Small intestine (tissue), 16 donors: Measurements from ENCODE around the gene PAX1. TPM values are rescaled to one million over a fixed set of nuclear protein-coding genes. Genes with fewer than 3 reads are reported as not detected.
A peak's percentile ranks its signal among the peaks of the same experiment; 100 is the strongest.

Experiments
- DNase-seq, 2 donors: peaks; one replicate each; pipeline versions ENCODE4 v3.0.0 to v3.0.0-alpha.2; 2013
- FAIRE-seq: peaks from 2 replicates; lab custom pipeline; 2012; peaks lifted over from hg19 to GRCh38; lab: Jason Lieb, UNC
- H3K27ac ChIP-seq, 3 donors: one replicate each; pipeline ENCODE4 v1.5.1; 2013; ENCODE audit warnings: low read length in 2 of 3, mild to moderate bottlenecking in 2 of 3, control low read depth in 1 of 3, inconsistent platforms in 1 of 3, low read depth in 1 of 3, moderate library complexity in 1 of 3
- H3K27me3 ChIP-seq, 3 donors: one replicate each; pipeline ENCODE4 v1.6.1; 2013; ENCODE audit warnings: low read length in 3 of 3, inconsistent platforms in 1 of 3; ENCODE audit not compliant: control insufficient read depth in 3 of 3, insufficient read depth in 3 of 3
- H3K36me3 ChIP-seq, 3 donors: one replicate each; pipeline ENCODE4 v1.6.1; 2013; ENCODE audit warnings: low read length in 3 of 3, inconsistent platforms in 1 of 3, low read depth in 1 of 3, mild to moderate bottlenecking in 1 of 3, moderate library complexity in 1 of 3; ENCODE audit not compliant: control insufficient read depth in 3 of 3, insufficient read depth in 2 of 3
- H3K4me1 ChIP-seq, 3 donors: one replicate each; pipeline ENCODE4 v1.6.1; 2013; ENCODE audit warnings: low read length in 2 of 3, inconsistent platforms in 1 of 3, low read depth in 1 of 3, mild to moderate bottlenecking in 1 of 3, moderate library complexity in 1 of 3; ENCODE audit not compliant: control insufficient read depth in 3 of 3, insufficient read depth in 2 of 3
- H3K4me3 ChIP-seq, 3 donors: one replicate each; pipeline ENCODE4 v1.5.1; 2013; ENCODE audit warnings: low read length in 3 of 3, control low read depth in 1 of 3, inconsistent platforms in 1 of 3, low read depth in 1 of 3, mild to moderate bottlenecking in 1 of 3, moderate library complexity in 1 of 3
- H3K9me3 ChIP-seq, 2 donors: one replicate each; pipeline ENCODE4 v1.6.1; 2013; ENCODE audit warnings: low read depth in 1 of 2, low read length in 1 of 2; ENCODE audit not compliant: control insufficient read depth in 2 of 2, insufficient read depth in 1 of 2
- WGBS, 3 donors: extraction: QIAGEN DNeasy Blood & Tissue Kit; methylation state at CpG; one replicate each; pipeline ENCODE4 v1.1.7; 2013; 5-methylcytosine and 5-hydroxymethylcytosine counted together
- long read RNA-seq, 10 donors: transcript quantifications; one replicate each; lab custom pipeline, GENCODE V29; 2026
- polyA plus RNA-seq, 4 donors: library from polyadenylated mRNA; stranded (reverse) in 3 of 4; unstranded in 1 of 4; fragments of 200-250 nt in 3 of 4; fragments of 120-200 nt in 1 of 4; gene quantifications; one replicate each; pipeline versions ENCODE4 v1.2.1 to v1.2.3, GENCODE V29; 2013
- donor health status: healthy with polysubstance abuse.
- donor health status: control.
- donor health status: control.
- donor health status: Bipolar disorder and iron deficiency.
- donor health status: healthy.

Gene PAX1
- polyA plus RNA-seq = under 1 TPM in 1 of 4 donors, not detected in 3; 0.03 TPM
- long read RNA-seq, donor 1 = 0 reads
- long read RNA-seq, donor 2 = 0 reads
- long read RNA-seq, donor 3 = 0 reads
- long read RNA-seq, donor 4 = 0 reads
- long read RNA-seq, donor 5 = 0 reads
- long read RNA-seq, donor 6 = 0 reads
- long read RNA-seq, donor 7 = 0 reads
- long read RNA-seq, donor 8 = 0 reads
- long read RNA-seq, donor 9 = 0 reads
- long read RNA-seq, donor 10 = 0 reads

- WGBS, 3 donors = 2 to 5% (median 3%) methylated on average over 48 to 73 of the region's 73 CpGs
- Histone ChIP-seq H3K36me3 (no peaks in the 10 kb centered on the region), H3K9me3 (no peaks in the 10 kb centered on the region), H3K27ac (no peak within 1 kb of the TSS), H3K4me3 (peak within 1 kb of the TSS in 1 of 3 donors; percentile 6), H3K4me1 (no peaks in the 10 kb centered on the region), H3K27me3 (peaks cover 30 to 91% (median 67%) of the 10 kb centered on the region in 3 donors)
- DNase-seq (no peak), FAIRE-seq (no peak)
Observed at GRCh38 chr20:21705575-21706260, at the start of gene PAX1. TSS of gene PAX1 (plus strand) at chr20:21705664. CDS start at chr20:21705713, 49 bp downstream.

- 44 to 57% (median 53%) methylated on average over 7 of the region's 7 CpGs for WGBS, 3 donors
Observed at GRCh38 chr20:21656308-21657067, 49.0 kb upstream of the PAX1 start.

GRCh38 chr20:21661488-21662055 is 43.9 kb upstream of the PAX1 start:
- H3K9me3 ChIP-seq = no peaks in the 10 kb centered on the region
- H3K27ac ChIP-seq = no peak overlapping the region
- WGBS, 3 donors = 54 to 63% (median 54%) methylated on average over 8 of the region's 8 CpGs
- H3K4me1 ChIP-seq = no peaks in the 10 kb centered on the region
- H3K4me3 ChIP-seq = no peak overlapping the region
- DNase-seq (no peak), FAIRE-seq (no peak)
- no peaks in the 10 kb centered on the region for H3K36me3 ChIP-seq
- H3K27me3 ChIP-seq = no peaks in the 10 kb centered on the region

More at GRCh38 chr20:21656308-21657067, 49.0 kb upstream of the PAX1 start:
- H3K4me3 ChIP-seq = no peak overlapping the region
- H3K4me1 ChIP-seq = no peaks in the 10 kb centered on the region
- FAIRE-seq = no peak
- no peaks in the 10 kb centered on the region for H3K36me3 ChIP-seq
- H3K27me3 ChIP-seq = no peaks in the 10 kb centered on the region
- DNase-seq = no peak
- no peak overlapping the region for H3K27ac ChIP-seq
- H3K9me3 ChIP-seq = no peaks in the 10 kb centered on the region

GRCh38 chr20:21663465-21663864 is 42.0 kb upstream of the PAX1 start:
- H3K27me3 ChIP-seq = no peaks in the 10 kb centered on the region
- FAIRE-seq = no peak
- whole genome bisulfite sequencing, 3 donors = 85 to 97% (median 89%) methylated on average over 2 of the region's 2 CpGs
- no peaks in the 10 kb centered on the region for H3K9me3 ChIP-seq
- H3K27ac ChIP-seq = no peak overlapping the region
- no peak overlapping the region for H3K4me3 ChIP-seq
- H3K36me3 ChIP-seq = no peaks in the 10 kb centered on the region
- no peaks in the 10 kb centered on the region for H3K4me1 ChIP-seq
- no peak for DNase-seq

- DNase-seq (no peak), FAIRE-seq (no peak)
- no peaks in the 10 kb centered on the region for H3K9me3 ChIP-seq
- no peak overlapping the region for H3K27ac ChIP-seq
- H3K27me3 ChIP-seq = no peaks in the 10 kb centered on the region
- H3K36me3 ChIP-seq = no peaks in the 10 kb centered on the region
- no peaks in the 10 kb centered on the region for H3K4me1 ChIP-seq
- WGBS, 3 donors = 72 to 75% (median 74%) methylated on average over 11 of the region's 11 CpGs
- no peak overlapping the region for H3K4me3 ChIP-seq
Observed at GRCh38 chr20:21665687-21666446, 39.6 kb upstream of the PAX1 start.

- Histone ChIP-seq H3K9me3 (no peaks in the 10 kb centered on the region), H3K27ac (no peak overlapping the region), H3K27me3 (no peaks in the 10 kb centered on the region), H3K4me3 (no peak overlapping the region), H3K36me3 (no peaks in the 10 kb centered on the region), H3K4me1 (no peaks in the 10 kb centered on the region)
- WGBS, 3 donors = 80 to 85% (median 83%) methylated on average over 12 of the region's 12 CpGs
- FAIRE-seq (no peak), DNase-seq (no peak)
Observed at GRCh38 chr20:21670126-21670525, 35.3 kb upstream of the PAX1 start.

GRCh38 chr20:21670981-21671380 is 34.5 kb upstream of the PAX1 start:
- Histone ChIP-seq H3K4me3 (no peak overlapping the region), H3K27ac (no peak overlapping the region), H3K9me3 (no peaks in the 10 kb centered on the region), H3K36me3 (no peaks in the 10 kb centered on the region), H3K27me3 (no peaks in the 10 kb centered on the region), H3K4me1 (no peaks in the 10 kb centered on the region)
- FAIRE-seq (no peak), DNase-seq (no peak)
- WGBS, 3 donors = 30 to 84% (median 40%) methylated on average over 1 of the region's 1 CpG

- H3K4me3 ChIP-seq = no peak overlapping the region
- DNase-seq (no peak), FAIRE-seq (no peak)
- H3K27ac ChIP-seq = no peak overlapping the region
- H3K4me1 ChIP-seq = no peaks in the 10 kb centered on the region
- H3K36me3 ChIP-seq = no peaks in the 10 kb centered on the region
- H3K27me3 ChIP-seq = no peaks in the 10 kb centered on the region
- H3K9me3 ChIP-seq = no peaks in the 10 kb centered on the region
- WGBS, 3 donors = 85 to 89% (median 89%) methylated on average over 2 of the region's 2 CpGs
Observed at GRCh38 chr20:21677261-21677660, 28.2 kb upstream of the PAX1 start.
